ENCODE results near the gene OGFOD2. TPM values are rescaled to one million over a fixed set of nuclear protein-coding genes. Genes with fewer than 3 reads are reported as not detected.

OGFOD2 gene
- total and polyA plus RNA-seq, 7 donors = 6.4 to 25.3 (median 8.5) TPM

DNA sequence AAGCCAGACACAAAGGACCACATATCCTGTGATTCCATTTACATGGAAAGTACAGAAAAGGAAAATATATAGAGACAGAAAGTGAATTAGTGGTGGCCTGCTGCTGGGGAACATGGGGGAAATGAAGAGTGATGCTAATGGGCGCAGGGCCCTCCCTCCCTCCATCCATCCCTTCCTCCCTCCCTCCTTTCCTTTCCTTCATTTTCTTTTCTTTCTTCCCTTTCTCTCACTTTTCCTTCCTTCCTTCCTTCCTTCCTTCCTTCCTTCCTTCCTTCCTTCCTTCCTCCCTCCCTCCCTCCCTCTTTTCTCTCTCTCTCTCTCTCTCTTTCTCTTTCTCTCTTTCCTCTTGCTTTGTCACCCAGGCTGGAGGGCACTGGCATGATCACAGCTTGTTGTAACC lies 42.7 kb downstream of the OGFOD2 start:
- Histone ChIP-seq H3K4me3 (no peak overlapping the region), H3K27me3 (ENCODE audit: insufficient read depth in 3 of 3, low read length in 2 of 3) (no peaks in the 10 kb centered on the region), H3K36me3 (ENCODE audit: insufficient read depth in 1 of 2, low read depth in 1 of 2) (no peaks in the 10 kb centered on the region), H3K4me1 (no peaks in the 10 kb centered on the region), H3K27ac (no peak overlapping the region), H3K9me3 (no peaks in the 10 kb centered on the region)
- no peak for TF ChIP-seq CTCF (IDR thresholded peaks at IDR 0.05)
- DNase-seq (no peak), ATAC-seq (no peak)
- intact Hi-C loops (cut with DNase I) = no loop called here
- WGBS, 3 donors = 100% methylated on average over 1 of the region's 1 CpG

DNA sequence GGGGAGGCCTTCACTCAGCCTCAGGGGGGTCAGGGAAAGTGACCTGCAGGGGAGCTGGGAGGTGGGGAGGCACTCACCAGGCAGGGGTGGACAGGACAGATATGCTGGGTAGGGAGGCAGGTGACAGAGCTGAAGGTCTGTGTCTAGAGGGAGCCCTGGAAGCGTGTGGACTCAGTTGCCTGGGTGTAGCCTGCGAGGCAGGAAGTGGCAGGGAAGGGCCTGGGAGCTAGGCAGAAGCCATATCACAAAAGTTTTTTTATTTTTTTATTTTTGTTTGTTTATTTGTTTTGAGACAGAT lies 44.7 kb downstream of the OGFOD2 start:
- no peak for DNase-seq
- intact Hi-C loops (cut with DNase I) = no loop called here
- 87 to 100% (median 91%) methylated on average over 2 of the region's 2 CpGs for WGBS, 3 donors
- Histone ChIP-seq H3K36me3 (ENCODE audit: insufficient read depth in 1 of 2, low read depth in 1 of 2) (no peaks in the 10 kb centered on the region), H3K4me3 (no peak overlapping the region), H3K9me3 (no peaks in the 10 kb centered on the region), H3K4me1 (no peaks in the 10 kb centered on the region), H3K27ac (no peak overlapping the region), H3K27me3 (ENCODE audit: insufficient read depth in 3 of 3, low read length in 2 of 3) (no peaks in the 10 kb centered on the region)
- ATAC-seq = peak in 1 of 4 donors; percentile 17
- TF ChIP-seq CTCF (IDR thresholded peaks at IDR 0.05) = no peak

DNA sequence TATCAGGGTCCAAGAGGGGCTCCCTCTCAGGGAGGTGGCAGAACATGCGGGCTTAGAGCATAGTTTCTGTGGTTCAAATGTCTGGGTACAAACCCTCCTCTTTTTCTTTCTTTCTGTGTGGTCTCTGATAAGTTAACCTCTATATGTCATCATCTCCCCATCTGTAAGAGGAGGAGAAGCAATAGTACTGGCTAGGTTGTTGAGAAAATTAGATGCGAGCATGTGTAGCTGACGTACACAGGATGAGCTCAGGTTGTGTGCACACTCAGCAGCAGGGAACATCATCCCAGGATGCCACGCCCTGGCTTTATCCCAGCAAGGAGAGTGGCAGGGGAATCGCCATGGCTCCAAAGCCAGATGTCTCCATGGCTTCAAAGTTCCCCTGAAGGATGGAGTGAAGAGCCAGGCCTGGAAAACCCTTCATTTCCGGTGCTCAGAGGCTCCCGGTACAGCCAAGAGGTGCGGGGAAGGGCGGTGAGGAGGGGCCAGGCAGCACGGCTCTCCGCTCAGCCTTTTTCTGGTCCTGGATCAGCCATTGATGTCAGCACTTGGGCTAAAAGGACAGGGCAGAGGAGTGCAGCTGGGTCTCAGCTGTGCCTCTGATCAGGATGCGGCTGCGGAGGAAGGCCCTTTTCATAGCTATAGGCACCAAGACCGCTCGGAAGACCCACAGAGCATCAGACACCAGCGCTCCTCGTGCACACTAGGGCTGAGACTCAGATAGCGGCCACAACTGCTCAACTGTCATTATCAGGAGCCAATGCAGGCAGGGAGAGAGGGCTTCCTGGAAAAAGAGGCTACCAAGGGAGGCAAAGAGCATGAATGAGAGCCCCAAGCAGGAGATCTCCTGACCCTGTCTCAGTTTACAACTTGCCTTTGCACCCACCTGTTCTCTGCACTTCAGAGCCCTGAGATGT lies 46.9 kb downstream of the OGFOD2 start:
- 89 to 92% (median 89%) methylated on average over 18 of the region's 18 CpGs for WGBS, 3 donors
- no peak for TF ChIP-seq CTCF (IDR thresholded peaks at IDR 0.05)

GRCh38 chr12:123022846-123023245 lies 47.8 kb downstream of the OGFOD2 start:
- Histone ChIP-seq H3K27ac (no peak overlapping the region), H3K4me3 (no peak overlapping the region), H3K9me3 (no peaks in the 10 kb centered on the region), H3K4me1 (no peaks in the 10 kb centered on the region), H3K36me3 (ENCODE audit: insufficient read depth in 1 of 2, low read depth in 1 of 2) (no peaks in the 10 kb centered on the region), H3K27me3 (ENCODE audit: insufficient read depth in 3 of 3, low read length in 2 of 3) (no peaks in the 10 kb centered on the region)
- 77 to 85% (median 82%) methylated on average over 3 to 5 of the region's 5 CpGs for WGBS, 3 donors
- ATAC-seq (no peak), DNase-seq (no peak)
- TF ChIP-seq CTCF (IDR thresholded peaks at IDR 0.05) = no peak
- intact Hi-C loops (cut with DNase I) = no loop called here

More for the DNA sequence above, 46.9 kb downstream of the OGFOD2 start:
- no peak for ATAC-seq
- no peak overlapping the region for H3K4me3 ChIP-seq
- no peak overlapping the region for H3K27ac ChIP-seq
- no peaks in the 10 kb centered on the region for H3K9me3 ChIP-seq
- no peaks in the 10 kb centered on the region for H3K36me3 ChIP-seq (ENCODE audit: insufficient read depth in 1 of 2, low read depth in 1 of 2)
- H3K27me3 ChIP-seq (ENCODE audit: insufficient read depth in 3 of 3, low read length in 2 of 3) = no peaks in the 10 kb centered on the region
- DNase-seq = no peak
- no peaks in the 10 kb centered on the region for H3K4me1 ChIP-seq
- intact Hi-C loops (cut with DNase I) = no loop called here

All from psoas muscle (tissue), 8 donors.